Heart right ventricle (tissue), 16 donors: ENCODE data around the gene ZFPL1. TPM values are rescaled to one million over a fixed set of nuclear protein-coding genes. Genes with fewer than 3 reads are reported as not detected.

Source experiments
- ATAC-seq, 8 donors: fragments of 200-7000 bp; cut with Tn5 transposase; one replicate each; pipeline ENCODE4 v1.9.1; 2020; ENCODE audit warnings: mild to moderate bottlenecking in 8 of 8, moderate library complexity in 8 of 8, moderate number of reproducible peaks in 1 of 8
- DNase-seq, 2 donors: peaks; one replicate each; pipeline ENCODE4 v3.0.0-alpha.2; 2020
- H3K27ac ChIP-seq, 10 donors: fragments of 200-600 bp; sonication (generic) in 2 of 10; one replicate each; pipeline versions ENCODE4 v1.5.0 to v1.8.0; 2020 to 2022; ENCODE audit warnings: mild to moderate bottlenecking in 3 of 10
- H3K27me3 ChIP-seq, 7 donors: fragments of 200-600 bp; one replicate each; pipeline ENCODE4 v1.8.0; 2021 to 2022; ENCODE audit warnings: mild to moderate bottlenecking in 2 of 7
- H3K36me3 ChIP-seq, 9 donors: fragments of 200-600 bp; sonication (generic) in 1 of 9; one replicate each; pipeline versions ENCODE4 v1.5.0 to v1.8.0; 2020 to 2022; ENCODE audit warnings: mild to moderate bottlenecking in 2 of 9
- H3K4me1 ChIP-seq, 9 donors: fragments of 200-600 bp; sonication (generic) in 1 of 9; one replicate each; pipeline versions ENCODE4 v1.5.0 to v1.8.0; 2020 to 2022; ENCODE audit warnings: mild to moderate bottlenecking in 4 of 9
- H3K4me3 ChIP-seq, 10 donors: fragments of 200-600 bp; sonication (generic) in 2 of 10; one replicate each; pipeline versions ENCODE4 v1.5.0 to v1.8.0; 2020 to 2022; ENCODE audit warnings: mild to moderate bottlenecking in 7 of 10, moderate library complexity in 2 of 10
- H3K9me3 ChIP-seq, 11 donors: fragments of 200-600 bp in 10 of 11; sonication (generic) in 2 of 11; one replicate each; pipeline versions ENCODE4 v1.5.0 to v1.8.0; 2013 to 2022; ENCODE audit warnings: mild to moderate bottlenecking in 2 of 11, control low read depth in 1 of 11, moderate library complexity in 1 of 11
- CTCF ChIP-seq, 9 donors: fragments of 200-600 bp; sonication (generic) in 2 of 9; IDR thresholded peaks; one replicate each; pipeline versions ENCODE4 v1.5.0 to v1.8.0; 2021 to 2022; ENCODE audit warnings: antibody characterized with exemption in 9 of 9, mild to moderate bottlenecking in 5 of 9, moderate library complexity in 1 of 9
- WGBS, 2 donors: extraction: QIAGEN DNeasy Blood & Tissue Kit; methylation state at CpG; one replicate each; pipeline ENCODE4 v1.1.7; 2013; ENCODE audit warnings: inconsistent platforms in 1 of 2; 5-methylcytosine and 5-hydroxymethylcytosine counted together
- intact Hi-C, 10 donors: fragments of 100-400 bp; cut with DNase I; formaldehyde crosslinking; loops; one replicate each; pipeline versions ENCODE4 v1.11.1 to v1.14.2; 2022
- polyA plus RNA-seq, 2 donors: library from polyadenylated mRNA; stranded (reverse); fragments of 200-250 nt; gene quantifications; one replicate each; pipeline ENCODE4 v1.2.3, GENCODE V29; 2013
- total RNA-seq, 10 donors: library from RNA; stranded (reverse); fragmentation: NEBNext Ultra II Directional in 3 of 10; extraction: Animal tissue kit (Norgen Biotek cat#: 25700) in 3 of 10; gene quantifications; one replicate each; pipeline versions ENCODE4 v1.2.1 to v1.2.4, GENCODE V29; 2021 to 2023
- donor health status: Arrhythmogenic right ventricular cardiomyopathy.
- donor health status: ischemic (EF 13 %, LVEDD 7.1; RV severe dilation, severe dysfunction).
- donor health status: healthy with polysubstance abuse.
- donor health status: DM: no; HTN: yes; CAD: no.
- donor health status: DM: no; HTN: no; CAD: no.
- donor health status: ischemic (EF 25% LVEDD 6.9; RV normal size, moderate dysfunction).
- donor health status: ischemic (EF 25% LVEDD 5.7; RV mildly dilated, moderate dysfunction).
- donor health status: healthy.
- donor health status: DM: yes; HTN: yes; CAD: no.
- donor health status: Ischemic cardiomyopathy.
- donor health status: ischemic (EF 35%, LVEDD 5.7; RV mildly dilated, moderate dysfunction).
- donor health status: nonischemic (EF 11% LVEDD 7.7; RV severe dilation, severe dysfunction).
- donor health status: DM: yes; HTN: yes; CAD: no.
- donor health status: PGD.
- donor health status: ischemic (EF 29% LVEDD 5.4; RV normal size, mild dysfunction).
- donor health status: nonischemic (EF 23%, LVEDD 6.1; RV moderate dilation, normal function).

Gene ZFPL1
- total and polyA plus RNA-seq, 12 donors: 21.5 to 49.2 (median 25.6) TPM

DNA sequence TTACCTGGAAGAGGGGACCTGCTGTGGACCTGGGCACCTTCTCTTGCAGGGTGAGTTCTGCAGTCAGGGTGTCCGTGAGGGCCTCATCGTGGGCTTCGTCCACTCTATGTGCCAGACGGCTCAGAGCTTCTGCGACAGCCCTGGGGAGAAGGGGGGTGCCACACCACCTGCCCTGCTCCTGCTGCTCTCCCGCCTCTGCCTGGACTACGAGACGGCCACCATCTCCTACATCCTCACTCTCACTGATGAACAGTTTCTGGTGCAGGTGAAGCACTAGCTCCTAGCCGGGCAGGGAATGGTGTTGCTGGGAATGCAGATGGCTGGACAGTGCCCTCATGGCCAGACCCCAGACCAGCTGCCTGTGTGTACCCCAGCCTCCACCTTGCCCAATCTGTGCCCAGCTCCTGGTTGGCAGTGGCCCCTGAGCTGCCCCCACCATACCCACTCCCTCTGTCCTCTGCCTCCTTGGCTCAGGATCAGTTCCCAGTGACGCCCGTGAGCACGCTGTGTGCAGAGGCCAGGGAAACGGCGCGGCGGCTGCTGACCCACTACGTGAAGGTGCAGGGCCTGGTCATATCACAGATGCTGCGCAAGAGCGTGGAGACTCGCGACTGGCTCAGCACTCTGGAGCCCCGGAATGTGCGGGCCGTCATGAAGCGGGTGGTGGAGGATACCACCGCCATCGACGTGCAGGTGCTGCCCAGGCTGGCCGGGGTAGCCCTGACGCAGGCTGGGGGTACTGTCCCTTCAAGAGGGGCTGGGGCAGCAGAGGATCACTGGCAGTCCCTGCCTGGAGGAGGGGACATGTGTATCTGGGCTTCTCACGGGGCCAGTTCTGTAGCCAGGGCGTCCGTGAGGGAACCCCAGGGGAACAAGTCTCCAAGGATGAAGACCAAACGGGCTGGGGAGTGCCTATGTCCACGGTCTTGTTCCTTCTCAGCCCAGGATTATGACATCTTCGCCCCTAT is 25.5 kb downstream of the ZFPL1 start:
- no peak overlapping the region for H3K27ac ChIP-seq
- peaks cover 0 to 47% (median 31%) of the 10 kb centered on the region in 9 donors for H3K36me3 ChIP-seq
- no peak for DNase-seq
- intact Hi-C loops: loop anchor here in 5 of 10 donors (2.0 to 10.0 kb wide), 5 partner anchors 71 to 335 kb away; partner anchors contain the start of genes CAPN1 (in 2 of the 5), ARL2 (in 1 of the 5) and SF1 (in 1 of the 5)
- TF ChIP-seq CTCF (IDR thresholded peaks at IDR 0.05): no peak
- H3K9me3 ChIP-seq: no peaks in the 10 kb centered on the region
- no peak for ATAC-seq
- peaks cover 0 to 10% (median 0%) of the 10 kb centered on the region in 7 donors for H3K27me3 ChIP-seq
- 89 to 90% methylated on average over 36 of the region's 36 CpGs for WGBS, 2 donors
- peaks cover 19 to 60% (median 42%) of the 10 kb centered on the region in 9 donors for H3K4me1 ChIP-seq
- H3K4me3 ChIP-seq: no peak overlapping the region

DNA sequence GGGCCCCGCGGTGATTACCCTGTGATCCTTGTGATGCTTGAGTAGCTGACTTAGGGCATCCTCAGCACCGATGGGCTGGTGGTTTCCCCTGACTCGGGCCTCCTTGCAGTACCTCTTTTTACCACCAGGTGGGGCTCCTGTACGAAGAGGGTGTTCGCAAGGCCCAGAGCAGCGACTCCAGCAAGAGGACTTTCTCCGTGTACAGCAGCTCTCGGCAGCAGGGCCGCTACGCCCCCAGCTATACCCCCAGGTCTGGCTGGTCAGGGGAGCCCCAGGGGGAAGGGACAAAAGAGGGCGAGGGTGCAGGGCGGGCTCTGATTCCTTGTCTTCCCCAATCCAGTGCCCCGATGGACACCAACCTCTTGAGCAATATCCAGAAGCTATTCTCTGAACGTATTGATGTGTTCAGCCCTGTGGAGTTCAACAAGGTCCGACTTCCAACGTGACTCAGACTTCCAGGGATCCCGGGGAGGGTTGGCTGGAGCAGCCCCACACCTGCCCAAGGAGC is 26.4 kb downstream of the ZFPL1 start:
- intact Hi-C loops: loop anchor here in 5 of 10 donors (2.0 to 10.0 kb wide), 5 partner anchors 70 to 336 kb away; partner anchors contain the start of genes CAPN1 (in 2 of the 5), ARL2 (in 1 of the 5) and SF1 (in 1 of the 5)
- Histone ChIP-seq H3K9me3 (no peaks in the 10 kb centered on the region), H3K4me3 (no peak overlapping the region), H3K36me3 (peaks cover 0 to 46% (median 29%) of the 10 kb centered on the region in 9 donors), H3K27me3 (peaks cover 0 to 10% (median 0%) of the 10 kb centered on the region in 7 donors), H3K4me1 (peaks cover 19 to 56% (median 37%) of the 10 kb centered on the region in 9 donors), H3K27ac (peak overlapping the region in 8 of 10 donors; percentile 42 to 80 (median 55))
- WGBS, 2 donors: 13 to 14% methylated on average over 18 of the region's 18 CpGs
- peak; percentile 95 to 100 (median 98) for TF ChIP-seq CTCF (IDR thresholded peaks at IDR 0.05)
- ATAC-seq: peak; percentile 18 to 76 (median 56)
- peak; percentile 85 to 90 for DNase-seq

GRCh38 chr11:65111159-65111743 is 27.2 kb downstream of the ZFPL1 start:
- DNase-seq (no peak), ATAC-seq (peak in 1 of 8 donors; percentile 2)
- peak overlapping the region in 7 of 10 donors; percentile 50 to 75 (median 60) for H3K4me3 ChIP-seq
- intact Hi-C loops: loop anchor here in 5 of 10 donors (2.0 to 10.0 kb wide), 5 partner anchors 70 to 336 kb away; partner anchors contain the start of genes CAPN1 (in 2 of the 5), ARL2 (in 1 of the 5) and SF1 (in 1 of the 5)
- H3K27me3 ChIP-seq: peaks cover 0 to 10% (median 0%) of the 10 kb centered on the region in 7 donors
- 63 to 65% methylated on average over 31 of the region's 31 CpGs for WGBS, 2 donors
- no peak for TF ChIP-seq CTCF (IDR thresholded peaks at IDR 0.05)
- H3K9me3 ChIP-seq: no peaks in the 10 kb centered on the region
- H3K27ac ChIP-seq: peak overlapping the region in 6 of 10 donors; percentile 5 to 84 (median 80)
- H3K4me1 ChIP-seq: peaks cover 21 to 59% (median 43%) of the 10 kb centered on the region in 9 donors
- peaks cover 0 to 46% (median 30%) of the 10 kb centered on the region in 9 donors for H3K36me3 ChIP-seq
